DND-41 (cell line): ENCODE measurements around the gene WDR17.

Experiments
- ATAC-seq: fragments of 200-7000 bp; cut with Tn5 transposase; 3 replicates; pipeline ENCODE4 v1.9.1; 2021; ENCODE audit warnings: low read depth; ENCODE audit not compliant: insufficient read depth
- DNase-seq: peaks from one replicate; pipeline ENCODE4 v3.0.0-alpha.2; 2020
- H2AFZ ChIP-seq: 2 replicates; pipeline ENCODE4 v1.6.0; 2012; ENCODE audit warnings: low read depth, low read length
- H3K27ac ChIP-seq: 2 replicates; pipeline ENCODE4 v1.5.1; 2012; ENCODE audit warnings: low read length, inconsistent platforms
- H3K27me3 ChIP-seq: fragments of 200-600 bp; sonication (generic); 2 replicates; pipeline ENCODE4 v1.6.0; 2012; ENCODE audit warnings: low read length, mild to moderate bottlenecking, inconsistent platforms; ENCODE audit not compliant: insufficient read depth, poor library complexity
- H3K36me3 ChIP-seq: 2 replicates; pipeline ENCODE4 v1.5.1; 2012; ENCODE audit warnings: low read length, inconsistent platforms; ENCODE audit not compliant: insufficient read depth
- H3K4me1 ChIP-seq: 2 replicates; pipeline ENCODE4 v1.5.1; 2012; ENCODE audit warnings: mild to moderate bottlenecking, low read length; ENCODE audit not compliant: insufficient read depth
- H3K4me2 ChIP-seq: 2 replicates; pipeline ENCODE4 v1.6.0; 2012; ENCODE audit warnings: mild to moderate bottlenecking, moderate library complexity, low read length, inconsistent platforms; ENCODE audit not compliant: insufficient read depth
- H3K4me3 ChIP-seq, 2 experiments: fragments of 200-600 bp in 1 of 2; shearing (Covaris generic) in 1 of 2; 2 replicates each; pipeline ENCODE4 v1.5.1; 2012 to 2016; ENCODE audit warnings: inconsistent platforms in 2 of 2, low read length in 2 of 2, mild to moderate bottlenecking in 2 of 2, low read depth in 1 of 2, moderate library complexity in 1 of 2
- H3K79me2 ChIP-seq: 2 replicates; pipeline ENCODE4 v1.6.0; 2012; ENCODE audit warnings: low read length, inconsistent platforms; ENCODE audit not compliant: insufficient read depth
- H3K9ac ChIP-seq: 2 replicates; pipeline ENCODE4 v1.6.0; 2012; ENCODE audit warnings: low read depth, mild to moderate bottlenecking, inconsistent platforms, low read length, moderate library complexity
- H3K9me3 ChIP-seq: 2 replicates; pipeline ENCODE4 v1.5.1; 2012; ENCODE audit warnings: low read length, moderate library complexity, mild to moderate bottlenecking, inconsistent platforms; ENCODE audit not compliant: insufficient read depth, severe bottlenecking
- H4K20me1 ChIP-seq: 2 replicates; pipeline ENCODE4 v1.6.0; 2012; ENCODE audit warnings: low read length; ENCODE audit not compliant: insufficient read depth
- CTCF ChIP-seq: IDR thresholded peaks from 2 replicates; pipeline ENCODE4 v1.5.1; 2012; ENCODE audit warnings: borderline replicate concordance, low read length, moderate library complexity, mild to moderate bottlenecking; ENCODE audit not compliant: poor library complexity, severe bottlenecking; ENCODE audit errors: extremely low read depth
- EZH2 ChIP-seq: IDR thresholded peaks from 3 replicates; pipeline ENCODE4 v1.6.1; 2012; ENCODE audit warnings: borderline replicate concordance, low read depth, mild to moderate bottlenecking, moderate library complexity, low read length, inconsistent platforms; ENCODE audit not compliant: severe bottlenecking

WDR17 gene

GRCh38 chr4:176034936-176035335 lies 30.7 kb upstream of the WDR17 start:
- DNase-seq = no peak
- H3K9ac ChIP-seq = no peak overlapping the region
- H3K79me2 ChIP-seq = no peaks in the 10 kb centered on the region
- no peaks in the 10 kb centered on the region for H3K9me3 ChIP-seq
- H3K4me1 ChIP-seq = no peaks in the 10 kb centered on the region
- no peak overlapping the region for H3K4me3 ChIP-seq
- no peaks in the 10 kb centered on the region for H3K36me3 ChIP-seq
- H3K4me2 ChIP-seq = no peak overlapping the region
- H3K27me3 ChIP-seq = peaks cover 3% of the 10 kb centered on the region
- no peak for ATAC-seq
- no peak overlapping the region for H2AFZ ChIP-seq
- H4K20me1 ChIP-seq = no peaks in the 10 kb centered on the region
- TF ChIP-seq EZH2 (no peak), CTCF (no peak)
- no peak overlapping the region for H3K27ac ChIP-seq

DNA sequence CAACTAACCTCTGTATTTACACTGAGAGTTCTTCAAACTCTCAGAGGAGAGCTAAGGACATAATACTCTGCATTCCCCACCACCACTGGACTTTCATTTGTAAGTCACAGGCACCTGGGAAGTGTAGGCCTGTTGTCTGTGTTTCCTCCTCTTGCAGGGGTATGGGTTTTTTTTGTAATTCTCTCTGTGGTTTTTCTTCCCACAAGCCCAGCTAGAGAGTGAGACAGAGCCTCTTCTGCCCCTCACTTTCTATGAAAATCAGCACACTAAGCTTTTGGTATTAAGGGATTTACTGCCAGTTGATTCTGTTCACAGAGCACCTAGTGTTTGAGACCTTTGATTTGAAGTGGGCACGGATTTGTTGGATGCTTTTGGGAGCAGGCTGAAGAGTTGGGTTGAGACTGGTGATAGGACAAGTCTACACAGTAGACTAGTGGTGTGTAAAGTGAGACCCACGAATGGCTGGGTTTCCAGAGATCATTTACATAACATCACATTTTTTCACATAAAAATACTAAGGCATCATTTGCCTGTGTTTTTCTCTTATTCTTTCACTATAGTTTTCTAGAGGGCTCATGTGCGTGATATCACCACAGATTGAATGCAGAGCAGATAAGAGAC lies 28.9 kb upstream of the WDR17 start:
- Histone ChIP-seq H3K36me3 (no peaks in the 10 kb centered on the region), H3K27ac (no peak overlapping the region), H3K27me3 (peaks cover 3% of the 10 kb centered on the region), H3K9me3 (no peaks in the 10 kb centered on the region), H3K4me1 (no peaks in the 10 kb centered on the region), H3K79me2 (no peaks in the 10 kb centered on the region), H3K4me2 (no peak overlapping the region), H3K4me3 (no peak overlapping the region), H2AFZ (no peak overlapping the region), H3K9ac (no peak overlapping the region), H4K20me1 (no peaks in the 10 kb centered on the region)
- TF ChIP-seq EZH2 (no peak), CTCF (no peak)
- DNase-seq = no peak
- ATAC-seq = peak; percentile 64

DNA sequence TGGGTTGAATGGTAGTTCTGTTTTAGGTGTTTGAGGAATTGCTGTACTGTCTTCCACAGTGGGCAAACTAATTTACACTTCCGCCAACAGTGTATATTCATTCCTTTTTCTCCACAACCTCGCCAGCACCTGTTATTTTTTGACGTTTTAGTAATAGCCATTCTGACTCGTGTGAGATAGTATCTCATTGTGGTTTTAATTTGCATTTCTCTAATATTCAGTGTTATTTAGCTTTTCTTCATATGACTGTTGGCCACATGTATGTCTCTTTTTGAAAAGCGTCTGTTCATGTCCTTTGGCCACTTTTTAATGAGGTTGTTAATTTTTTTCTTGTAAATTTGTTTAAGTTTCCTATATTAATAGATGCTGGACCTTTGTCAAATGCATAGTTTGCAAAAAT lies 26.9 kb upstream of the WDR17 start:
- Histone ChIP-seq H4K20me1 (no peaks in the 10 kb centered on the region), H3K4me3 (no peak overlapping the region), H3K4me1 (no peaks in the 10 kb centered on the region), H3K9me3 (no peaks in the 10 kb centered on the region), H3K4me2 (no peak overlapping the region), H3K79me2 (no peaks in the 10 kb centered on the region), H3K9ac (no peak overlapping the region), H2AFZ (no peak overlapping the region), H3K27ac (no peak overlapping the region), H3K36me3 (no peaks in the 10 kb centered on the region), H3K27me3 (peaks cover 3% of the 10 kb centered on the region)
- DNase-seq (no peak), ATAC-seq (no peak)
- TF ChIP-seq CTCF = no peak
- no peak for TF ChIP-seq EZH2

DNA sequence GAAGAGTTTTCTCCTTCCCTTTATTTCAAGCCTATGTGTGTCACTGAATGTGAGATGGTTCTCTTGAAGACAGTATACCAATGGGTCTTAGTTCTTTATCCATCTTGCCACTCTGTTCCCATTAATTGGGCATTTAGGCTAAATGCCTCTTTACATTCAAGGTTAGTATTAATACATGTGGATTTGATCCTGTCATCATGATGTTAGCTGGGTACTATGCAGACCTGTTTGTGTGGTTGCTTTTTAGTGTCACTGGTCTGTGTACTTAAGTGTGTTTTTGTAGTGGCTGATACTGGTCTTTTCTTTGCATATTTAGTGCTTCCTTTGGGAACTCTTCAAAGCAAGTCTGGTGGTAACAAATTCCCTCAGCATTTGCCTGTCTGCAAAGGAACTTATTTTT lies 23.4 kb upstream of the WDR17 start:
- Histone ChIP-seq H3K27ac (no peak overlapping the region), H3K36me3 (no peaks in the 10 kb centered on the region), H3K4me3 (no peak overlapping the region), H2AFZ (no peak overlapping the region), H3K4me1 (no peaks in the 10 kb centered on the region), H3K27me3 (no peaks in the 10 kb centered on the region), H3K9ac (no peak overlapping the region), H3K9me3 (no peaks in the 10 kb centered on the region), H4K20me1 (no peaks in the 10 kb centered on the region), H3K79me2 (no peaks in the 10 kb centered on the region), H3K4me2 (no peak overlapping the region)
- DNase-seq = no peak
- TF ChIP-seq EZH2 (no peak), CTCF (no peak)
- ATAC-seq = no peak
